ENCODE measurements around the gene CYP3A5.
A peak's percentile ranks its signal among the peaks of the same experiment; 100 is the strongest.

The CYP3A5 gene

GRCh38 chr7:99648843-99649242 is 31.0 kb downstream of the CYP3A5 start:
- no peak overlapping the region for H3K4ac ChIP-seq (ENCODE audit: low read depth in 1 of 2, low read length in 2 of 2)
- H2AK5ac ChIP-seq (ENCODE audit: low read length, severe bottlenecking): no peak overlapping the region
- H3K9ac ChIP-seq (ENCODE audit: low read length): no peak overlapping the region
- H2BK15ac ChIP-seq (ENCODE audit: low read depth, poor library complexity, severe bottlenecking): no peak overlapping the region
- no peak overlapping the region for H3K4me3 ChIP-seq (ENCODE audit: insufficient read depth in 1 of 2, low read depth in 1 of 2, low read length in 2 of 2)
- H4K8ac ChIP-seq (ENCODE audit: low read length): no peak overlapping the region
- H4K91ac ChIP-seq (ENCODE audit: low read length): no peak overlapping the region
- no peak overlapping the region for H2BK12ac ChIP-seq (ENCODE audit: low read length in 2 of 2)
- H3K4me1 ChIP-seq (ENCODE audit: control insufficient read depth, insufficient read depth, low read depth, low read length): no peaks in the 10 kb centered on the region
- H3K27me3 ChIP-seq (ENCODE audit: control insufficient read depth in 1 of 2, insufficient read depth in 1 of 2, low read length in 2 of 2): no peaks in the 10 kb centered on the region
- no peak for DNase-seq
- H3K27ac ChIP-seq (ENCODE audit: low read length, poor library complexity, severe bottlenecking): no peak overlapping the region
- H2AFZ ChIP-seq (ENCODE audit: low read depth, low read length): no peak overlapping the region
- WGBS: 90% methylated on average over 2 of the region's 2 CpGs
- H3K9me3 ChIP-seq (ENCODE audit: control insufficient read depth, low read length): no peaks in the 10 kb centered on the region
- peak overlapping the region in 1 of 2 experiments; percentile 60 for H3K23ac ChIP-seq (ENCODE audit: low read length in 2 of 2)
- peaks cover 2 to 17% of the 10 kb centered on the region in 2 experiments for H3K36me3 ChIP-seq (ENCODE audit: control insufficient read depth in 1 of 2, insufficient read depth in 2 of 2, low read depth in 1 of 2, low read length in 2 of 2)
- H3K14ac ChIP-seq (ENCODE audit: low read length in 2 of 2): no peak overlapping the region
- H3K79me1 ChIP-seq (replicated peaks; ENCODE audit: low read length, poor library complexity, severe bottlenecking): peaks cover 4% of the 10 kb centered on the region
- H2BK120ac ChIP-seq (ENCODE audit: low read depth, low read length): no peak overlapping the region
- no peak overlapping the region for H2BK5ac ChIP-seq (ENCODE audit: low read depth, low read length, poor library complexity, severe bottlenecking)
- H3K18ac ChIP-seq (ENCODE audit: low read depth in 1 of 2, low read length in 2 of 2): no peak overlapping the region
- no peak overlapping the region for H3K4me2 ChIP-seq (ENCODE audit: low read length, poor library complexity, severe bottlenecking)

- no peak overlapping the region for H3K9ac ChIP-seq (ENCODE audit: low read length)
Observed at GRCh38 chr7:99645590-99645989, 34.2 kb downstream of the CYP3A5 start.

GRCh38 chr7:99644431-99644830 is 35.4 kb downstream of the CYP3A5 start:
- Histone ChIP-seq H3K36me3 (ENCODE audit: control insufficient read depth in 1 of 2, insufficient read depth in 2 of 2, low read depth in 1 of 2, low read length in 2 of 2) (peaks cover 6 to 12% of the 10 kb centered on the region in 2 experiments), H2BK12ac (ENCODE audit: low read length in 2 of 2) (no peak overlapping the region), H2AK5ac (ENCODE audit: low read length, severe bottlenecking) (no peak overlapping the region), H2AFZ (ENCODE audit: low read depth, low read length) (no peak overlapping the region), H3K9me3 (ENCODE audit: control insufficient read depth, low read length) (no peaks in the 10 kb centered on the region), H4K8ac (ENCODE audit: low read length) (no peak overlapping the region), H3K4me3 (ENCODE audit: insufficient read depth in 1 of 2, low read depth in 1 of 2, low read length in 2 of 2) (no peak overlapping the region), H3K4me2 (ENCODE audit: low read length, poor library complexity, severe bottlenecking) (no peak overlapping the region), H2BK5ac (ENCODE audit: low read depth, low read length, poor library complexity, severe bottlenecking) (no peak overlapping the region), H3K79me1 (replicated peaks; ENCODE audit: low read length, poor library complexity, severe bottlenecking) (peaks cover 2% of the 10 kb centered on the region), H3K4ac (ENCODE audit: low read depth in 1 of 2, low read length in 2 of 2) (no peak overlapping the region), H3K23ac (ENCODE audit: low read length in 2 of 2) (no peak overlapping the region), H3K14ac (ENCODE audit: low read length in 2 of 2) (no peak overlapping the region), H3K27me3 (ENCODE audit: control insufficient read depth in 1 of 2, insufficient read depth in 1 of 2, low read length in 2 of 2) (no peaks in the 10 kb centered on the region), H3K27ac (ENCODE audit: low read length, poor library complexity, severe bottlenecking) (no peak overlapping the region), H3K9ac (ENCODE audit: low read length) (no peak overlapping the region), H2BK15ac (ENCODE audit: low read depth, poor library complexity, severe bottlenecking) (no peak overlapping the region), H4K91ac (ENCODE audit: low read length) (no peak overlapping the region), H3K18ac (ENCODE audit: low read depth in 1 of 2, low read length in 2 of 2) (no peak overlapping the region), H3K4me1 (ENCODE audit: control insufficient read depth, insufficient read depth, low read depth, low read length) (no peaks in the 10 kb centered on the region), H2BK120ac (ENCODE audit: low read depth, low read length) (no peak overlapping the region)
- no peak for DNase-seq
- 95% methylated on average over 3 of the region's 3 CpGs for WGBS

More at GRCh38 chr7:99645590-99645989, 34.2 kb downstream of the CYP3A5 start:
- peaks cover 2% of the 10 kb centered on the region for H3K79me1 ChIP-seq (replicated peaks; ENCODE audit: low read length, poor library complexity, severe bottlenecking)
- no peak overlapping the region for H2AK5ac ChIP-seq (ENCODE audit: low read length, severe bottlenecking)
- WGBS: 100% methylated on average over 1 of the region's 1 CpG
- no peak overlapping the region for H3K27ac ChIP-seq (ENCODE audit: low read length, poor library complexity, severe bottlenecking)
- H4K8ac ChIP-seq (ENCODE audit: low read length): no peak overlapping the region
- no peak overlapping the region for H3K4ac ChIP-seq (ENCODE audit: low read depth in 1 of 2, low read length in 2 of 2)
- H4K91ac ChIP-seq (ENCODE audit: low read length): no peak overlapping the region
- no peak overlapping the region for H2BK12ac ChIP-seq (ENCODE audit: low read length in 2 of 2)
- peaks cover 6 to 12% of the 10 kb centered on the region in 2 experiments for H3K36me3 ChIP-seq (ENCODE audit: control insufficient read depth in 1 of 2, insufficient read depth in 2 of 2, low read depth in 1 of 2, low read length in 2 of 2)
- H3K4me3 ChIP-seq (ENCODE audit: insufficient read depth in 1 of 2, low read depth in 1 of 2, low read length in 2 of 2): no peak overlapping the region
- H2AFZ ChIP-seq (ENCODE audit: low read depth, low read length): no peak overlapping the region
- no peaks in the 10 kb centered on the region for H3K9me3 ChIP-seq (ENCODE audit: control insufficient read depth, low read length)
- no peak overlapping the region for H3K4me2 ChIP-seq (ENCODE audit: low read length, poor library complexity, severe bottlenecking)
- no peak overlapping the region for H2BK5ac ChIP-seq (ENCODE audit: low read depth, low read length, poor library complexity, severe bottlenecking)
- H3K4me1 ChIP-seq (ENCODE audit: control insufficient read depth, insufficient read depth, low read depth, low read length): no peaks in the 10 kb centered on the region
- no peak for DNase-seq
- H2BK120ac ChIP-seq (ENCODE audit: low read depth, low read length): no peak overlapping the region
- H3K23ac ChIP-seq (ENCODE audit: low read length in 2 of 2): no peak overlapping the region
- no peak overlapping the region for H3K18ac ChIP-seq (ENCODE audit: low read depth in 1 of 2, low read length in 2 of 2)
- H3K27me3 ChIP-seq (ENCODE audit: control insufficient read depth in 1 of 2, insufficient read depth in 1 of 2, low read length in 2 of 2): no peaks in the 10 kb centered on the region
- H2BK15ac ChIP-seq (ENCODE audit: low read depth, poor library complexity, severe bottlenecking): no peak overlapping the region
- H3K14ac ChIP-seq (ENCODE audit: low read length in 2 of 2): no peak overlapping the region

- Histone ChIP-seq H3K4me1 (ENCODE audit: control insufficient read depth, insufficient read depth, low read depth, low read length) (no peaks in the 10 kb centered on the region), H3K4me3 (ENCODE audit: insufficient read depth in 1 of 2, low read depth in 1 of 2, low read length in 2 of 2) (no peak overlapping the region), H3K79me1 (replicated peaks; ENCODE audit: low read length, poor library complexity, severe bottlenecking) (no peaks in the 10 kb centered on the region), H3K18ac (ENCODE audit: low read depth in 1 of 2, low read length in 2 of 2) (no peak overlapping the region), H2BK12ac (ENCODE audit: low read length in 2 of 2) (no peak overlapping the region), H4K91ac (ENCODE audit: low read length) (no peak overlapping the region), H2AK5ac (ENCODE audit: low read length, severe bottlenecking) (no peak overlapping the region), H3K36me3 (ENCODE audit: control insufficient read depth in 1 of 2, insufficient read depth in 2 of 2, low read depth in 1 of 2, low read length in 2 of 2) (peaks cover 10 to 12% of the 10 kb centered on the region in 2 experiments), H3K27ac (ENCODE audit: low read length, poor library complexity, severe bottlenecking) (no peak overlapping the region), H2BK120ac (ENCODE audit: low read depth, low read length) (no peak overlapping the region), H2AFZ (ENCODE audit: low read depth, low read length) (no peak overlapping the region), H3K9me3 (ENCODE audit: control insufficient read depth, low read length) (no peaks in the 10 kb centered on the region), H3K14ac (ENCODE audit: low read length in 2 of 2) (no peak overlapping the region), H4K8ac (ENCODE audit: low read length) (no peak overlapping the region), H3K9ac (ENCODE audit: low read length) (no peak overlapping the region), H3K4me2 (ENCODE audit: low read length, poor library complexity, severe bottlenecking) (no peak overlapping the region), H3K23ac (ENCODE audit: low read length in 2 of 2) (no peak overlapping the region), H2BK15ac (ENCODE audit: low read depth, poor library complexity, severe bottlenecking) (no peak overlapping the region), H3K4ac (ENCODE audit: low read depth in 1 of 2, low read length in 2 of 2) (no peak overlapping the region), H2BK5ac (ENCODE audit: low read depth, low read length, poor library complexity, severe bottlenecking) (no peak overlapping the region), H3K27me3 (ENCODE audit: control insufficient read depth in 1 of 2, insufficient read depth in 1 of 2, low read length in 2 of 2) (no peaks in the 10 kb centered on the region)
- DNase-seq: no peak
- 81% methylated on average over 2 of the region's 2 CpGs for WGBS
Observed at GRCh38 chr7:99643464-99643863, 36.3 kb downstream of the CYP3A5 start.

Data from mesenchymal stem cell (in vitro differentiated cells and primary cell).